GM18861 (cell line): Measurements from ENCODE around the gene PRRX1.

ENCODE experiments used
- ATAC-seq: cut with Tn5 transposase; IDR thresholded peaks from one replicate; pipeline ENCODE4 v1.9.1; 2021; ENCODE audit not compliant: unreplicated experiment

PRRX1 gene

GRCh38 chr1:170663404-170664092 lies 383 bp upstream of the PRRX1 start:
- no peak for ATAC-seq

GRCh38 chr1:170664828-170665612 lies 1.1 kb downstream of the PRRX1 start:
- ATAC-seq, result no peak

GRCh38 chr1:170665629-170666028 lies 1.7 kb downstream of the PRRX1 start:
- ATAC-seq, result no peak

GRCh38 chr1:170666541-170667254 lies 2.8 kb downstream of the PRRX1 start:
- no peak for ATAC-seq

GRCh38 chr1:170668209-170669106 lies 4.5 kb downstream of the PRRX1 start:
- no peak for ATAC-seq

- no peak for ATAC-seq
Observed at GRCh38 chr1:170669107-170669445, 5.1 kb downstream of the PRRX1 start.

- ATAC-seq, result no peak
Observed at GRCh38 chr1:170669586-170670530, 5.9 kb downstream of the PRRX1 start.

GRCh38 chr1:170670802-170671628 lies 7.1 kb downstream of the PRRX1 start:
- ATAC-seq, result no peak

- ATAC-seq, result no peak
Observed at GRCh38 chr1:170671629-170671963, 7.7 kb downstream of the PRRX1 start.

GRCh38 chr1:170672316-170672715 lies 8.4 kb downstream of the PRRX1 start:
- ATAC-seq, result no peak

GRCh38 chr1:170674239-170674638 lies 10.3 kb downstream of the PRRX1 start:
- no peak for ATAC-seq

GRCh38 chr1:170674986-170675385 lies 11.1 kb downstream of the PRRX1 start:
- ATAC-seq, result no peak

- ATAC-seq, result no peak
Observed at GRCh38 chr1:170675865-170676264, 11.9 kb downstream of the PRRX1 start.

GRCh38 chr1:170676628-170677027 lies 12.7 kb downstream of the PRRX1 start:
- no peak for ATAC-seq

GRCh38 chr1:170678027-170678600 lies 14.2 kb downstream of the PRRX1 start:
- ATAC-seq, result no peak

GRCh38 chr1:170680428-170680827 lies 16.5 kb downstream of the PRRX1 start:
- ATAC-seq, result no peak

GRCh38 chr1:170682169-170682568 lies 18.2 kb downstream of the PRRX1 start:
- no peak for ATAC-seq

GRCh38 chr1:170682809-170683208 lies 18.9 kb downstream of the PRRX1 start:
- ATAC-seq, result no peak

GRCh38 chr1:170685166-170685565 lies 21.2 kb downstream of the PRRX1 start:
- ATAC-seq, result no peak
